8988T (cell line): ENCODE results near the gene SHCBP1.
A peak's percentile ranks its signal among the peaks of the same experiment; 100 is the strongest.
"Not testable (repeated sequence)": the region's sequence is repeated elsewhere in the genome, so short reads cannot be mapped to it uniquely, and the experiment has no call there.

Experiments used
- DNase-seq: peaks from one replicate; pipeline ENCODE4 v3.0.0; 2011

Gene SHCBP1

GRCh38 chr16:46621006-46621933 lies at the start of gene SHCBP1:
Gene SHCBP1, minus strand, starts transcription at chr16:46621379. Its CDS starts 20 bp downstream, at chr16:46621359.
- peak; percentile 93 for DNase-seq

- no peak for DNase-seq
These were observed 40.9 kb upstream of the SHCBP1 start for GRCh38 chr16:46662123-46662522.

GRCh38 chr16:46658925-46659324 lies 37.7 kb upstream of the SHCBP1 start:
- no peak for DNase-seq

- DNase-seq = no peak
These were observed 30.1 kb upstream of the SHCBP1 start for GRCh38 chr16:46651305-46651704.

- DNase-seq = no peak
These were observed 29.1 kb upstream of the SHCBP1 start for GRCh38 chr16:46650254-46650623.

GRCh38 chr16:46649588-46650253 lies 28.5 kb upstream of the SHCBP1 start:
- DNase-seq = no peak

GRCh38 chr16:46648656-46649055 lies 27.5 kb upstream of the SHCBP1 start:
- DNase-seq = no peak

- no peak for DNase-seq
These were observed 18.1 kb upstream of the SHCBP1 start for GRCh38 chr16:46638947-46639925.

- DNase-seq = no peak
These were observed 11.9 kb upstream of the SHCBP1 start for GRCh38 chr16:46632778-46633733.

GRCh38 chr16:46629331-46630219 lies 8.4 kb upstream of the SHCBP1 start:
- peak; percentile 77 for DNase-seq

- DNase-seq = no peak
These were observed 6.6 kb upstream of the SHCBP1 start for GRCh38 chr16:46627746-46628145.

- not testable (repeated sequence) for DNase-seq
These were observed 5.5 kb upstream of the SHCBP1 start for GRCh38 chr16:46626681-46627080.

GRCh38 chr16:46624862-46625261 lies 3.7 kb upstream of the SHCBP1 start:
- not testable (repeated sequence) for DNase-seq

GRCh38 chr16:46623707-46624106 lies 2.5 kb upstream of the SHCBP1 start:
- DNase-seq = not testable (repeated sequence)

- DNase-seq = not testable (repeated sequence)
These were observed 2.1 kb upstream of the SHCBP1 start for GRCh38 chr16:46623246-46623645.

- no peak for DNase-seq
These were observed 926 bp upstream of the SHCBP1 start for GRCh38 chr16:46621934-46622676.

- DNase-seq = no peak
These were observed 743 bp downstream of the SHCBP1 start for GRCh38 chr16:46620266-46621005.

GRCh38 chr16:46618516-46618915 lies 2.7 kb downstream of the SHCBP1 start:
- DNase-seq = no peak

- no peak for DNase-seq
These were observed 7.2 kb downstream of the SHCBP1 start for GRCh38 chr16:46614006-46614405.
